Tibial nerve (tissue), 4 donors: Measurements from ENCODE around the gene CROCC2. TPM values are rescaled to one million over a fixed set of nuclear protein-coding genes. Genes with fewer than 3 reads are reported as not detected.

ENCODE experiments used
- DNase-seq, 2 donors: peaks; one replicate each; pipeline ENCODE4 v3.0.0-alpha.2; 2019; ENCODE audit warnings: low spot score in 2 of 2
- H3K27ac ChIP-seq, 4 donors: fragments of 200-600 bp; sonication (generic) in 3 of 4; one replicate each; pipeline ENCODE4 v1.5.1; 2017 to 2019; ENCODE audit warnings: mild to moderate bottlenecking in 1 of 4
- H3K27me3 ChIP-seq, 2 donors: fragments of 200-600 bp; sonication (generic) in 1 of 2; one replicate each; pipeline versions ENCODE4 v1.5.1 to v1.6.0; 2017 to 2019
- H3K36me3 ChIP-seq, 3 donors: fragments of 200-600 bp; sonication (generic); one replicate each; pipeline ENCODE4 v1.5.1; 2018 to 2019
- H3K4me1 ChIP-seq, 4 donors: fragments of 200-600 bp; sonication (generic) in 3 of 4; one replicate each; pipeline ENCODE4 v1.5.1; 2017 to 2019
- H3K4me3 ChIP-seq, 4 donors: fragments of 200-600 bp; sonication (generic) in 3 of 4; one replicate each; pipeline ENCODE4 v1.5.1; 2017 to 2019; ENCODE audit warnings: mild to moderate bottlenecking in 1 of 4, moderate library complexity in 1 of 4
- H3K9me3 ChIP-seq, 4 donors: fragments of 200-600 bp; sonication (generic) in 3 of 4; one replicate each; pipeline ENCODE4 v1.5.1; 2017 to 2019
- EP300 ChIP-seq, 2 donors: sonication (generic); formaldehyde crosslinking; IDR thresholded peaks; one replicate each; pipeline ENCODE4 v1.6.1; 2017; ENCODE audit warnings: antibody characterized with exemption in 2 of 2, mild to moderate bottlenecking in 1 of 2
- POLR2A ChIP-seq, 2 donors: fragments of 450-650 bp; IDR thresholded peaks; one replicate each; pipeline ENCODE4 v1.6.1; 2017; ENCODE audit warnings: antibody characterized with exemption in 2 of 2, mild to moderate bottlenecking in 2 of 2, moderate library complexity in 2 of 2
- WGBS, 2 donors: methylation state at CpG; one replicate each; pipeline ENCODE4 v1.1.5; 2018; 5-methylcytosine and 5-hydroxymethylcytosine counted together
- total RNA-seq, 4 donors: library from RNA; depleted of rRNA; stranded (reverse); fragments of >200 nt; gene quantifications; one replicate each; pipeline ENCODE4 v1.1.0, GENCODE V29; 2016
- TF ChIP-seq, protein P1 (sequence below), 5 experiments: fragments of 200-600 bp in 3 of 5; fragments of 450-650 bp in 2 of 5; sonication (generic) in 3 of 5; IDR thresholded peaks; one replicate each; pipeline ENCODE4 v1.5.1; 2016 to 2019; ENCODE audit warnings: antibody characterized with exemption in 5 of 5, mild to moderate bottlenecking in 3 of 5, moderate library complexity in 2 of 5

The CROCC2 gene
- total RNA-seq, 4 donors from 2014 or later: 0.44 to 1.2 TPM; not detected in 2

DNA sequence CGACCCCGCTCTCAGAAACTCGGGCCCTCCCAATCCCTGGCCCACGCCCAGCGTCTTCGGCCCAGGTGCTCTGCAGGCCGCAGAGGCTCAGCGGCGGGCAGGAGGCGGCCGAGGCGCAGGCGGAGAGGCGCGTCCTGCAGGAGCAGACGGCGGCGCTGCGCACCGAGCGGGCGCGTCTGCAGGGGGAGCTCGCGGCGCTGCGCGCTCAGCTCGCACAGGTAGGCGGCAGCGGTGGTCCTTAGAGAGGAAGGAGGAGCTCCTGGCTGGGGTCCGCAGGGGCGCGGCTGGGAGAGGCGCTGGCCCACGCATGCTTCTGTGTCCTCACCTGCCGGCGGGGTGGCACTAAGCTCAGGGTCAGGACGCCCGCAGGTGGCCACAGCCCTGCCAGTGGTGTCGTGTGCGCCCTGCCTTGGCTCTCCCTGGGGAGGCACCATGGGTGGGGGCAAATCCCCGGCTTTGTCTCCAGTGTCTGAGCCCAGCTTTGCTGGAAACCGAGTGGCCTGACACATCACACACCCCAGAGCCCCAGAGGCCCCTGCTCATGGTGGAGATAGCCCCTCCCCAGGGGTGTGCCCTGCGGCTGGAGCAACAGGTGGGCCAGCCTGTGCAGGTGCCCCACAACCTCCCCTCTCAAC is 77.3 kb downstream of the CROCC2 start:
- peak in 1 of 2 donors; percentile 12 for DNase-seq
- H3K27me3 ChIP-seq: no peaks in the 10 kb centered on the region
- H3K4me3 ChIP-seq: no peak overlapping the region
- peaks cover 7 to 45% (median 20%) of the 10 kb centered on the region in 4 donors for H3K4me1 ChIP-seq
- 16 to 25% methylated on average over 36 to 44 of the region's 45 CpGs for WGBS, 2 donors
- no peak overlapping the region for H3K27ac ChIP-seq
- peaks cover 0 to 6% (median 0%) of the 10 kb centered on the region in 4 donors for H3K9me3 ChIP-seq
- no peaks in the 10 kb centered on the region for H3K36me3 ChIP-seq
- TF ChIP-seq, protein P1, sequence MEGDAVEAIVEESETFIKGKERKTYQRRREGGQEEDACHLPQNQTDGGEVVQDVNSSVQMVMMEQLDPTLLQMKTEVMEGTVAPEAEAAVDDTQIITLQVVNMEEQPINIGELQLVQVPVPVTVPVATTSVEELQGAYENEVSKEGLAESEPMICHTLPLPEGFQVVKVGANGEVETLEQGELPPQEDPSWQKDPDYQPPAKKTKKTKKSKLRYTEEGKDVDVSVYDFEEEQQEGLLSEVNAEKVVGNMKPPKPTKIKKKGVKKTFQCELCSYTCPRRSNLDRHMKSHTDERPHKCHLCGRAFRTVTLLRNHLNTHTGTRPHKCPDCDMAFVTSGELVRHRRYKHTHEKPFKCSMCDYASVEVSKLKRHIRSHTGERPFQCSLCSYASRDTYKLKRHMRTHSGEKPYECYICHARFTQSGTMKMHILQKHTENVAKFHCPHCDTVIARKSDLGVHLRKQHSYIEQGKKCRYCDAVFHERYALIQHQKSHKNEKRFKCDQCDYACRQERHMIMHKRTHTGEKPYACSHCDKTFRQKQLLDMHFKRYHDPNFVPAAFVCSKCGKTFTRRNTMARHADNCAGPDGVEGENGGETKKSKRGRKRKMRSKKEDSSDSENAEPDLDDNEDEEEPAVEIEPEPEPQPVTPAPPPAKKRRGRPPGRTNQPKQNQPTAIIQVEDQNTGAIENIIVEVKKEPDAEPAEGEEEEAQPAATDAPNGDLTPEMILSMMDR (IDR thresholded peaks at IDR 0.05): peak in 4 of 5 experiments; percentile 33 to 62 (median 38)
- TF ChIP-seq EP300 (IDR thresholded peaks at IDR 0.05): no peak

DNA sequence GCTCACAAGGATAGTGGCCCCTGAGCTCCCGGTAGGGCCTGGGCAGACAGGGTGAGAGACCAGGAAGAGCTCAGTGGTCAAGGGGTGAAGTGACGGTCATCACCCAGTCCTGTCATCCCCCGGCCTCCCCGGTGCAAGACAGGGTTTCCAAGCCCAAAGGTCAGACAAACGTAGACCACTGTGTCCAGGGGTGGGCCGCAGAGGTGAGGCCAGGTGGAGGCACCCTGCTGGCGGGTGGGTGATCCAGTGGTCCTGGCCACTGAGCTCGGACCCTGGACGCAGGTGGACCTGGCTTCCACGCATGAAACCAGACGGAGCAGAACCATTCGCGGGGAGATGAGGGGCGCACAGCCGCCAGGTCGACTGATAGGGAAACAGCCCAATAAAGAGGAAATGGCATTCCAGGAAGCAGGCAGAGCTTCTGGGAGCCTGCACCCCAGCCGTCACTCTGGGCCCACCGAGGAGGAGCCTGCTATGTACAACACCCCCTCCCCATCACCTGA is 77.9 kb downstream of the CROCC2 start:
- DNase-seq: peak in 1 of 2 donors; percentile 13
- H3K9me3 ChIP-seq: peaks cover 0 to 12% (median 0%) of the 10 kb centered on the region in 4 donors
- no peak overlapping the region for H3K27ac ChIP-seq
- peaks cover 7 to 51% (median 20%) of the 10 kb centered on the region in 4 donors for H3K4me1 ChIP-seq
- 54 to 58% methylated on average over 6 to 17 of the region's 18 CpGs for WGBS, 2 donors
- TF ChIP-seq, protein P1 (IDR thresholded peaks at IDR 0.05): no peak
- no peak for TF ChIP-seq POLR2A (IDR thresholded peaks at IDR 0.05)
- no peak for TF ChIP-seq EP300 (IDR thresholded peaks at IDR 0.05)
- no peak overlapping the region for H3K4me3 ChIP-seq
- no peaks in the 10 kb centered on the region for H3K27me3 ChIP-seq
- H3K36me3 ChIP-seq: no peaks in the 10 kb centered on the region

DNA sequence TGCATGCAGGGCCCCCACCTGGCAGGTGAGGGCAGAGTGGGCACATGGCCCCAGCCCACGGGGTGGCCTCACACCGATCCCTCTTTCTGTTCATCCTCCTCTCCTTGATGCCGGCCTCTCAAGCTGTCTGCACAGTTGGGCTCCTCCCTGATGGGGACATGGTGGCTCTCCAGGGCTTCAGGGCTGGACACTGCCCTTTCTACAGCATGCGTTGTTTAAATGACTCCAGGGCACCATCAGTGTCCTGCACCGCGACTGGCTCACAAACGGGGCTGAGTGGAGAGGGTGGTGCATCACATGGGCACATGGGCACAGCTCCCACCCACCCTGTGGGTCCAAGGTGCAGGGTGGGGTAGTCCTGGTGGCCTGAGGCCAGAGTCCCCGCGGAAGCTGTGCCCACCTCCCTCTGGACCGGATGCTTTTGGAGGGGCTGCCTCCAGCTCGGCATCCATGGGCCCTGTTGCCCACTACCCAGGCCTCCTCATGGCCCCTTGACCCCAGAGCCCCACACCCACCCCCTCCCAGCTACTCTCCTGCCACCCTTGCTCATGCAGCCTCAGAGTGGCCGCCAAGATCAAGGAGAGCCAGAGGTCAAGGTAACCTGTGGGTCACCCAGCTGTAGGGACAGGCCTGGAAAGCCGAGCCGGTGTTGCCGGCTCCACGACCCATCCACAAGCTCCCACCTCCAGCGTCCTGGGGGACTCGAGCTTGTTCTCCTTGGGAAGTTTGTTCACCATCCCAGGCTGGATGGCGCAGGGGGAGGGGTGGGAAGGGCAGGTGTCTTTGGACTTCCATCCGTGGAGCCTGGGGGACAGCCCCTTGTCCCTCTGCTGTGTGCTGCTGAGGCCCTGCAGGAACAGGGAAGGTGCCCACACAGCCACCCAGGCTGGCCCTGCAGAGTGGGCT is 80.0 kb downstream of the CROCC2 start:
- no peak overlapping the region for H3K4me3 ChIP-seq
- no peaks in the 10 kb centered on the region for H3K36me3 ChIP-seq
- TF ChIP-seq, protein P1 (IDR thresholded peaks at IDR 0.05): no peak
- TF ChIP-seq EP300 (IDR thresholded peaks at IDR 0.05): no peak
- WGBS, 2 donors: 68 to 78% methylated on average over 15 to 20 of the region's 20 CpGs
- peak overlapping the region in 1 of 4 donors; percentile 65 for H3K27ac ChIP-seq
- peaks cover 7 to 69% (median 22%) of the 10 kb centered on the region in 4 donors for H3K4me1 ChIP-seq
- no peaks in the 10 kb centered on the region for H3K27me3 ChIP-seq
- H3K9me3 ChIP-seq: peaks cover 0 to 12% (median 0%) of the 10 kb centered on the region in 4 donors
- DNase-seq: peak in 1 of 2 donors; percentile 11

DNA sequence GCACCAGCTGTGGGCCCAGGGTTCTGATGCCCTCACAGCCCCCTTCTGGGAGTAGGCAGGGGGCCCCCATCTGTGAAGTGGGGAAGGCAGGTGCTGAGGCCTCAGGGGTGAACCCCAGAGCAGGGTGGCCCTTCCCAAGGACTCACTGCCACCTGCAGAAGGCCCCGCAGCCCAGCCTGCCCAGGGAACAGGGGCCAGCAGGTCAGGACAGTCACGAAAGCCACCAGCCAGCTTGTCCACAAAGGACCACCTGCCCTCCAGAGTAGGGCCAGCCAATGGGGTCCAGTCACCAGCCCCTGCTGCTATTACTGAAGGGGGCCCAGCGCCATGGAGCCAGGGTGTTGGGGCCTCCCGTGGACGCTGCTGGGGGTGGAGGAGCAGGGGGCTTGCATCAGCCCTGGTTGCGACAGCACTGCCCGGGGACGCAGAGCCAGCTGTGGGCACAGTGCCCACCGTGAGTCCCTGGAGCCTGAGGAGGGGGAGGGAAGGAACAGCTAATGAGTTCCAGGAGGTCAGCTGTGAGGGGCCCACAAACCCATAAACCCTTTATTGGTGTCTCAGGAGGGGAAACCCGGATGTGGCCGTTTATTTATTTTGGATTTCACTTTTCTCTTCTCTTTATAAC is 80.8 kb downstream of the CROCC2 start:
- peak; percentile 61 to 64 for DNase-seq
- Histone ChIP-seq H3K9me3 (peaks cover 0 to 12% (median 0%) of the 10 kb centered on the region in 4 donors), H3K4me3 (no peak overlapping the region), H3K27me3 (no peaks in the 10 kb centered on the region), H3K4me1 (peaks cover 7 to 73% (median 25%) of the 10 kb centered on the region in 4 donors), H3K36me3 (no peaks in the 10 kb centered on the region), H3K27ac (peak overlapping the region in 1 of 4 donors; percentile 65)
- TF ChIP-seq EP300 (IDR thresholded peaks at IDR 0.05) (peak in 1 of 2 donors; percentile 76), POLR2A (IDR thresholded peaks at IDR 0.05) (no peak)
- TF ChIP-seq, protein P1 (IDR thresholded peaks at IDR 0.05): no peak
- WGBS, 2 donors: 17 to 24% methylated on average over 9 to 11 of the region's 11 CpGs
